Mesenteric fat pad (tissue), 1 donor: ENCODE measurements around the gene PKP2. TPM values are rescaled to one million over a fixed set of nuclear protein-coding genes. Genes with fewer than 3 reads are reported as not detected.

Source experiments
- DNase-seq: peaks from one replicate; pipeline ENCODE4 v3.0.0-alpha.2; 2020; ENCODE audit warnings: low spot score
- total RNA-seq: library from RNA; stranded (reverse); fragmentation: NEBNext Ultra II Directional; extraction: Animal tissue kit (Norgen Biotek cat#: 25700); gene quantifications from one replicate; pipeline ENCODE4 v1.2.1, GENCODE V29; 2021
- donor health status: DM: yes; HTN: yes; CAD: no.

PKP2 gene
- total RNA-seq, 1 donor from 2014 or later, result 1.00 TPM

GRCh38 chr12:32755654-32756475 lies 140.7 kb downstream of the PKP2 start, which contains the start of gene YARS2:
Gene YARS2 (minus strand): TSS chr12:32755897. CDS start chr12:32755874, 23 bp downstream.
- DNase-seq, result peak; percentile 94

DNA sequence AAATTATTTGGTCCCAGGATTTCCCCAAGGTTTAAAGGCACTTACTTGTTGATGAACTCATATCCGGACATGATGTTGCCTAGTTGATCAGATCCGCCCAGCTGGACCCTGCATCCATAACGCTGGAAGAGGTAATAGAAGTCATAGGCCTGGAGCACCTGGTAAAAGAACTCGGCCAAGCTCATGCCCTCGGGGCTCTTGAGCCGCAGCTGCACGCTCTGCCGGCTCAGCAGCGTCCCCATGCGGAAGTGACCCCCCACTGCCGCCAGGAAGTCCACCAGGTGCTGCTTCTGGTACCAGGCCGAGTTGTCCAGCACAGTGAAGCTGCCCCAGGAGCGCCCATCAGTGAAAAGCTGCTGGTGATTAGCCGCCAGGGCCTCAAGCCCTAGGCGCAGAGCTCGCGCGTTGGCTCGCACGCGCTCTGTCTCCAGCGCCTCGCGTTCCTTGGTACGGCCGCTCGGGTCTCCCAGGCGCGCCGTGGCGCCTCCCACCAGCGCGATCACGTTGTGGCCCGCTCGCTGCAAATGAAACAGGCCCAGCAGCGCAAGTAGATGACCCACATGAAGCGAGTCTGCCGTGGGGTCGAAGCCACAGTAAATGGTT lies 141.4 kb downstream of the PKP2 start:
- DNase-seq, result no peak

GRCh38 chr12:32754111-32754510 lies 142.5 kb downstream of the PKP2 start:
- no peak for DNase-seq

DNA sequence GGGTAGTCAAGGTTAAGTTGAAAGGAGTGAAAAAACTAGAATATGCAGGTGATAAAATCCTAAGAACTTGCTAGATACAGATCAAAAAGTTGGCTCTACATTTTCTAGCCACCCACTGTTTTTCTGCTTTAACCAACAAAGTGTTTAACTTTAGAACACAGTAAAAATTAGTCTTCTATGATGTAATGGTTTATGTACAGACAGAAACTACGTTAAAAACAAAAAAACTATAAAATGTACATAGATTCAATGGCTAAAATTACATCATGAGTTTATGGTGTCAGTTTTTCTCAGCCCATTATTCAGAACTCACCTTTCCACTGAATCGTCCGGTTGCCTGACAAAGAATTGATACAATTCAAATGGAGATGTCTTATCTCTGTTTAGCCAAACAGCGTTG lies 143.0 kb downstream of the PKP2 start:
- no peak for DNase-seq

GRCh38 chr12:32743264-32743663 lies 153.3 kb downstream of the PKP2 start:
- no peak for DNase-seq

- DNase-seq, result no peak
Observed at GRCh38 chr12:32742133-32742532, 154.4 kb downstream of the PKP2 start.

Other genes with a start within 250 kb of the PKP2 start
- 65.8 TPM for gene DNM1L, start 217.5 kb downstream of the PKP2 start, total RNA-seq
- gene YARS2, start 140.9 kb downstream of the PKP2 start, total RNA-seq, result 13.9 TPM